Measurements from ENCODE around the gene KDELR1.

- TF ChIP-seq CTCF (IDR thresholded peaks at IDR 0.05; ENCODE audit: low read depth, low read length, poor library complexity, severe bottlenecking) (no peak), EZH2phosphoT487 (IDR thresholded peaks at IDR 0.05; ENCODE audit: borderline replicate concordance, low read length) (no peak)
Observed at GRCh38 chr19:48424694-48425219, 33.4 kb upstream of the KDELR1 start.

Measured in DOHH2 (cell line).